HG02840 (cell line): Measurements from ENCODE around the gene LRRC61.

Experiments
- ATAC-seq: cut with Tn5 transposase; IDR thresholded peaks from one replicate; pipeline ENCODE4 v1.9.1; 2021; ENCODE audit warnings: mild to moderate bottlenecking, moderate library complexity, moderate number of reproducible peaks; ENCODE audit not compliant: unreplicated experiment, low FRiP score

Gene LRRC61

DNA sequence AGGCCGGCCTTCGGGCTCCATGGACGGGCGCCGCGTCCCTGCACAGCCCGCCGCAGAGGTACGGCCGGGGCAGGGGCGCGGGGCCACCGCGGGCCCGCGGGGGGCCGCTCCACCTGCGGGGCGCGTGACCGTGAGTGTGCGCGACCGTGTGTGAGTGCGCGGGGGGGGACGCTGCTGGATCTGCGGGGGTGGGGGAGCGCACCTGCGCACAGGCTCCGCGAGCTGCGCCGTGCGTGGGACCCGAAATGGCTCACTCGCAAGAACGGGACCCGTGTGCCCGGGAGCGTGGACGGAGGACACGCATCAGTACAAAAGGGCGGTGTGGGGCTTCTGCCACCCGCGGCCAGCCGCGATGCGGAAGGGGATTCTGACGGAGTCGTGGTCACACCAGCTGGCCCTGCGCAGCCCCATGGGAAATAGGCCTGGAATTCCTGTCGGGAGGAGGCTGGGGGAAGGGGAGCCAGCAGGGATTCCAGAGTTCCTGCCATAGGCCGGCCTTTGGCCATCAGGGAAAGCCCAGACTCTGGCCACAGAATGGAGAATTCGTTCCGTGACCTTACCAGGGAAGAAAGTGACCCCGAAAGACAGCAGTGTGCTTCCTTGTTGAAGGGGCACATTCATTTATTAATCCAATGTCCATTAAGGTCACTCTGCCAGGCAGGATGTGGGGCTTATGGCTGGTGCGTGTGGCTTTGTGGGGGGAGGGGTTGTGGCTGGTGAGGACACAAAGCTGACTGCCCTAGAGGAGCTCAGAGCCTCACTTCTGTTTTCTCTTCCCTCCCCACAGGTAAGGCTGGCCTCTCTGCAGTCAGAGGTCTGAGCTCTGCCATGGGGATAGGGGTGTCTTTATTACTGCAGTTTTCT lies 46.0 kb downstream of the LRRC61 start:
- peak; percentile 24 for ATAC-seq

DNA sequence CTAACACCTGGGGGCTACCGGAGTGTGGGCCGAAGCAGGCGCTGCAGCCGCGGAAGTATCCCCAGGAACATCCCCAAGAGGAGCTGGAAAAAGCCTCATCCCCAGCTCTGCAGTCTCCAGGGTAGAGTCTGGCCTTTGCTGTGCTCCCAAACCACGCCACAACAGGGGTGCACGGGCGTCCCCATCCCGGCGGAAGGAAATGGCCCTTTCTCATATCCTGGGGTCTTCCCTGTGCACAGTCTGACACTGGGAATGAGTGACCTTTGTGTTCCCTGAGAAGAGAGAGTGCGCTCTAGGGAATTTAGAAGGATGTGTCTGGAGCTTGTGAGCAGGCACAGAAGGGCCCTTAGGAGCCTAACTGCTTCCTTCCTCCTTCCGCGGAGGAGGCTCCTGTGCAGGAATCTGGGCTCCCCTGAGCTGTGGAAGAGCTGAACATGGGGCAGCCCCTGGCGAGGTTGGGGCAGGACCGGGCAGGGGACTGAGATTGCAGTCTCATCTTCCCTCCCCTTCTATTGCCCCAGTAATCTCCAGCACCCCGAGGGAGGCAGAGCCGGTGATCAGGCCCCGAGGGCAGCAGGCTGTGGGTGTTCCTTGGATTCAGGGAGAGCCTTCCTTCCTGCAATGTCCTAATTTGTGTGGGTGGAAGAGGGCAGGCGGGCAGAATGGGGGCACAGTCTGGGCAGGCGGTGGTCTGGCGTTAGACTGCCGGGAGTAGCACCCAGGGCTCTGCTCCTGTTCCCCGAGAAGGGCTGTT lies 46.8 kb downstream of the LRRC61 start:
- no peak for ATAC-seq

DNA sequence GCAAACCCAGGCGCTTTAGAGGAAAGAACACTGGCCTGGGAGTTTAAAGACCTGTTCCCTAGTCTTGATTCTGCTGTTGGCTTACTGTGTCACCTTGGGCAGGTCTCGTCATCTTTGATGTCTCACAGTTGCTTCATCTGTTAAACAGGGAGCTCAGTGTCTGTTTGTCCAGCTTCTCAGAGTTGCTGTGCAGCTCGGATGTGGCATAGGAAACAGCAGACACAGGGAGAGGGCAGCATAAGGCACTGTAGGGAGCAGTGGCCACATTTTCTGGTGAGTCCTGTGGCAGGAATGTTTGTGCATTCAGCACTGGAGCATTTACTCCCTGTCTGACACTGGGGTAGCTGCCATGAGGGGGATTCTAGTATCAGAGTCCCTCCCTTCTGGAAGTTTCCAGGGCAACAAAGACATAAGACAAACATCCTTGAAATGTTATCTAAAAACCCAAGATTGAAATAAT lies 47.5 kb downstream of the LRRC61 start:
- ATAC-seq = no peak

DNA sequence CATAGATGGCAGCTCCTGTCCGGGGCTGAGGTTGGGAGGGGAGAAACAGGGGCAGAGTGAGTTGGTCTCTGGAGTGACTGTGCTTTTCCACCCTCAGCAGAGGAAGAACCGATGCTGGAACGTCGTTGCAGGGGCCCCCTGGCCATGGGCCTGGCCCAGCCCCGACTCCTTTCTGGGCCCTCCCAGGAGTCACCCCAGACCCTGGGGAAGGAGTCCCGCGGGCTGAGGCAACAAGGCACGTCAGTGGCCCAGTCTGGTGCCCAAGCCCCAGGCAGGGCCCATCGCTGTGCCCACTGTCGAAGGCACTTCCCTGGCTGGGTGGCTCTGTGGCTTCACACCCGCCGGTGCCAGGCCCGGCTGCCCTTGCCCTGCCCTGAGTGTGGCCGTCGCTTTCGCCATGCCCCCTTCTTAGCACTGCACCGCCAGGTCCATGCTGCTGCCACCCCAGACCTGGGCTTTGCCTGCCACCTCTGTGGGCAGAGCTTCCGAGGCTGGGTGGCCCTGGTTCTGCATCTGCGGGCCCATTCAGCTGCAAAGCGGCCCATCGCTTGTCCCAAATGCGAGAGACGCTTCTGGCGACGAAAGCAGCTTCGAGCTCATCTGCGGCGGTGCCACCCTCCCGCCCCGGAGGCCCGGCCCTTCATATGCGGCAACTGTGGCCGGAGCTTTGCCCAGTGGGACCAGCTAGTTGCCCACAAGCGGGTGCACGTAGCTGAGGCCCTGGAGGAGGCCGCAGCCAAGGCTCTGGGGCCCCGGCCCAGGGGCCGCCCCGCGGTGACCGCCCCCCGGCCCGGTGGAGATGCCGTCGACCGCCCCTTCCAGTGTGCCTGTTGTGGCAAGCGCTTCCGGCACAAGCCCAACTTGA lies 48.2 kb downstream of the LRRC61 start:
- no peak for ATAC-seq

DNA sequence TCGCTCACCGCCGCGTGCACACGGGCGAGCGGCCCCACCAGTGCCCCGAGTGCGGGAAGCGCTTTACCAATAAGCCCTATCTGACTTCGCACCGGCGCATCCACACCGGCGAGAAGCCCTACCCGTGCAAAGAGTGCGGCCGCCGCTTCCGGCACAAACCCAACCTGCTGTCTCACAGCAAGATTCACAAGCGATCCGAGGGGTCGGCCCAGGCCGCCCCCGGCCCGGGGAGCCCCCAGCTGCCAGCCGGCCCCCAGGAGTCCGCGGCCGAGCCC lies 48.8 kb downstream of the LRRC61 start:
- no peak for ATAC-seq

DNA sequence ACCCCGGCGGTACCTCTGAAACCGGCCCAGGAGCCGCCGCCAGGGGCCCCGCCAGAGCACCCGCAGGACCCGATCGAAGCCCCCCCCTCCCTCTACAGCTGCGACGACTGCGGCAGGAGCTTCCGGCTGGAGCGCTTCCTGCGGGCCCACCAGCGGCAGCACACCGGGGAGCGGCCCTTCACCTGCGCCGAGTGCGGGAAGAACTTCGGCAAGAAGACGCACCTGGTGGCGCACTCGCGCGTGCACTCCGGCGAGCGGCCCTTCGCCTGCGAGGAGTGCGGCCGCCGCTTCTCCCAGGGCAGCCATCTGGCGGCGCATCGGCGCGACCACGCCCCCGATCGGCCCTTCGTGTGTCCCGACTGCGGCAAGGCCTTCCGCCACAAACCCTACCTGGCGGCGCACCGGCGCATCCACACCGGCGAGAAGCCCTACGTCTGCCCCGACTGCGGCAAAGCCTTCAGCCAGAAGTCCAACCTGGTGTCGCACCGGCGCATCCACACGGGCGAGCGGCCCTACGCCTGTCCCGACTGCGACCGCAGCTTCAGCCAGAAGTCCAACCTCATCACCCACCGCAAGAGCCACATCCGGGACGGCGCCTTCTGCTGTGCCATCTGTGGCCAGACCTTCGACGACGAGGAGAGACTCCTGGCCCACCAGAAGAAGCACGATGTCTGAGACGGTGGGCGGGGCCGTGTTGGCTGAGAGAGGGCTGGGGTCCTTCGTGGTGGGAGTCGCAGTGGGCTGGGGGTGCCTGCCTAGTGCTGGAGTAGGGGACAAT lies 49.3 kb downstream of the LRRC61 start:
- no peak for ATAC-seq

DNA sequence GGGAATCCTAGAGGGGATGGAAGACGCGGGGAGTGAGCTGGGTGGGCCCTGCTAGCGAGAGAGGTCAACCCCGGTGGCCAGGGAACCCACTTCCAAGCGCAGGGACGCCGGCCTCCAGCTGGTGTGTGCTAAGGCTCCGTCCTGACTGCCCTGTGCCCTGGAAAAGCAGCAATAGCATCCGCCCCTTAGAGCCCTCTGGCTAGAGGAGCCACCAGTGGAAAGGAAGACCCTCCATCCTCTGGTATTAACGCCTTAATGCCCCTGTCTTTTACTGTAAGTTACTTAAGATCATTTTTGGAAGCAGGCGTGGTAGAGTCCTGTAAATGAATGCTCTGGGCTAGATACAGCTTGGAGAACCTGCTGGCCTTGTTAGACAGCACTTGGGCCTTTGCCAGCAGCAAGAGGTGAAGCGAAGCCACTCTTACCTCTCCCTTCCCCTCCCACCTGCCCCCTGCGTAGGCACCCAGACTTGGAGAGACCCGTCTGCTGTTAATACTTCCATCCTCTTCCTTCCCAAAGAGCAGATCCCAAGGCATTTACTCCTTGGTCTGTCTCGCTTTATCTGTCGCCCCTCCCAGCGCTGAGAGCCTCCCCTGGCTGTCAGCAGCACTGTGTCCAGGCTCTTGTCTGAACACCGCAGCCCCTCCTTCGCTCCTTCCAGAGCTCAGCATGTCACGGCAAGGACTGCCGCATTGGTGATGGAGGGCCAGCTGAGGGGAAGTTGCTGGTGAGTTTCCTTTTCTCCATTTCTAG lies 50.1 kb downstream of the LRRC61 start:
- ATAC-seq = no peak

DNA sequence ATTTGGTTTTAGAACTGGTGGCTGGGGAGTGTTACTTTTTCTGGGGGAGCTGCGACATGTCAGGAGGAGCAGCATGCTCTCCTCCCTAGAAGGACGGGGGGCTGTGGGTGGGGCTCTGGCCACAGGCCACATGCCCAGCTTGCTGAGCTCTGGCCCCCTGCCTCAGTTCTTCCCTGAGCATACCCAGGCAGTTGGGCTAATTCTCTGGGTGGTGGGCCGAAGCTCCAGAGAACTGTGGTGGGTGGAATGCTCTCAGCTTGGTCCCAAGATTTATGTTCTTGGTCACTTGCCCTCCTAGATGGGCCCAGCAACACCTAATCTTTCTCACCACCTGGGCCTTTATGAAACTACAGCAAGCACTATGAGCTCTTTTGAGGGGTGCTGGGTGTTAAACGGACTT lies 50.9 kb downstream of the LRRC61 start:
- ATAC-seq = no peak

DNA sequence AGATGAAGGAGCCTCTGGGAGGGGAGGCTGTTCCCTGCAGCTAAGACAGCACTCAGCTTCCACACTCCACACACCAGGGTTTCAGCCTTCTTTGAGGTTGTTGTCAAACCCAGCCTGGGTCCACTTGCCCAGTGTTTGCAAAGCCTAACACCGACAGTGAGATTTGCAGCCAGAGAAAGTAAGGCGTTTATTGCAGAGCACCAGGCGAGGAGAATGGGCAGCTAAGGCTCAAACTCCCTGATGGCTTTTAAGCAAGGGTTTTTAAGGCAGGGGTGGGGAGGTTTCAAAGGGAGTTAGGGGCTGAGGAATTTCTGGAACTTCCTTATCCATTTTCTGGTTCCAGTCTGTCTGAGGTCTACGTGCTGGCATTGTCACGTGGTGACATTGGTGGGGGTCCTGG lies 51.3 kb downstream of the LRRC61 start:
- ATAC-seq = no peak

DNA sequence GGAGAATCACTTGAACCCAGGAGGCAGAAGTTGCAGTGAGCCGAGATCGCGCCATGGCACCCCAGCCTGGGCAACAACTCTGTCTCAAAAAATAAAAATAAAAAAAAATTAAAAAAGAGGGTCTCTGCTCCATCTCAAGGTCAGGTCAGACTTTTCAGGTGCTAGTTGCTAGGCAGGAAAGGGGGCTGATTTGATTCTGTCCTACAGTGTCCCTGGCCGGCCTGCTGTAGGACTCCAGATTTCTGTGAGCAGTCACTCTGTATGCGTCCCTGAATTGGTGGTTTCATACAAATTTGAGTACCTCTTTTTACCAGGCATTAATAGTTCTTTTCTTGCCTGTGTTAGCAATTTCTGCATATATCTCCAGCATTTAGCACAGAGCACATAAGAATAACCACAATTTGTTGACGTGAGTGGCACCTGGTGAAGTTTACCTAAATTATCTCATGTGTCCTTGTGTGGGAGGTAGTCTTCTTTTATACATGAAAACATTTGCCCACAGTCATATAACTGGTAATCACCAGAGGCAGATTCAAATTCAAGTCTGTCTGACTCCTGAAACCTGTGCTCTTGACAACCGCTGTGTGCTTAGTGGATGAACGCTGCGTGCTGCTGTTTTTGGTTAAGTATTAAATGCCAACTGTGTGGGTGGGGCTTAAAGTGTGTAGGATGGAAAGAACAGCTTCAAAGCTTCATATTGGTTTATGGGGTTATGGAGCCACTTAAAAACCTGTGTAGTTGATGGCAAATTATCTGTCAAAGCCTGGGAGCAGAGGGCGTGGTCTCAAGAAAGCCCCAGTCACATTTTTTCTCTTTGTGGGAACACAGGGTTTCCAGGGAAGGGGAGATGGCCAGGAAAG lies 52.7 kb downstream of the LRRC61 start:
- ATAC-seq = no peak

DNA sequence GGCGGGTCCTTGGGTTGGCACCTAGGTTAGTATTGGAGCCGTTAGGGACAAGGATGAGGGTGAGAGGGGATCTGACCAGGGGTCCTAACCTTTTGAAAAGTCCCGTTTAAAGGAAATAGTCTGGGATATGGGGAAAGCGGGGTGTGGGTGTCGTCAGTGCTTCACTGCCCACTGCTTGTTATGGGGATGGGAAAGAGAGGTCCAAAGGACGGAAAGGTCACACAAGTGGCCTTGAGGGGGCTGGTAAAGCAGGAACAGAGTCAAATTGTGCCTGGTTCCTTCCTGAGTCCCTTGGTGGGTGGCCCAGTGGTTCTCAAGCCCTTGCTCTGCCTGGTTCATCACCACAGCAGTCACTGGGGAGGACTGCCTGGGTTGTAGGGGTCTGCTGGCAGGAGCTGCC lies 53.4 kb downstream of the LRRC61 start:
- ATAC-seq = no peak

DNA sequence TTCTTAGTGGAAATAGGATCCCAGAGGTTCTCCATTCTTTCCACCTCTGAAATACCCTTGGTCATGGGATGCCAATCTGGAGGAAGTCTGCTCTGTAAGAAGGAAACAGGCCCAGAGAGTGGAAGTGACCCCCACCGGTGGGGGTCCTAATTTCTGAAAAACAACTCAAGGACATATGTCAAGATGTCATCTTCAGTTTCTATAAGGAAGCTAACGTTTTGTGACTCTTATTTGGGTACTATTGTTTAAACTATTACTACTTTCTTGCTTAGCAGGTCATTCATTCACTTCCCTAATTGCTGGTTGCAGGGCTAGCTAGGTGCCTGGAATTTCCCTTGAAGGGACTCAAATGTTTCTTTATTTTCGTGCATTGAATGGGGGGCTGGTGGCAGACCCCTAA lies 54.0 kb downstream of the LRRC61 start:
- ATAC-seq = no peak

DNA sequence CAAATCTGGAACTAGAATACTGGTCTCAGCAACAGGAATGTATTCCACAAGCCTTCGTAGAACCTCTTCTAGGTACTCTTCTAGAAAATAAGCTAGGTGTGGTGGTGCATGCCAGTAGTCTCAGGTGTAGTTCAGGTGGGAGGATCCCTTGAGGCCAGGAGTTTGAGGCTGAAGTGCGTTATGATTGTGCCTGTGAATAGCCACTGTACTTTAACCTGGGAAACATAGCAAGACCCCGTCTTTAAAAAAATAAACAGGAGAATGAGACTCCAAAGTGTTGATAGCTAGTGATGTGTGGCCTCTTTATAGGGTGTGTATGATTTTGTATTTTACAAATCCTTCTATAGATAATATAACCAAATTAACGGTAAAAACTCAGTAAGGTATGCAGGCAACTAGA lies 54.5 kb downstream of the LRRC61 start:
- ATAC-seq = no peak

DNA sequence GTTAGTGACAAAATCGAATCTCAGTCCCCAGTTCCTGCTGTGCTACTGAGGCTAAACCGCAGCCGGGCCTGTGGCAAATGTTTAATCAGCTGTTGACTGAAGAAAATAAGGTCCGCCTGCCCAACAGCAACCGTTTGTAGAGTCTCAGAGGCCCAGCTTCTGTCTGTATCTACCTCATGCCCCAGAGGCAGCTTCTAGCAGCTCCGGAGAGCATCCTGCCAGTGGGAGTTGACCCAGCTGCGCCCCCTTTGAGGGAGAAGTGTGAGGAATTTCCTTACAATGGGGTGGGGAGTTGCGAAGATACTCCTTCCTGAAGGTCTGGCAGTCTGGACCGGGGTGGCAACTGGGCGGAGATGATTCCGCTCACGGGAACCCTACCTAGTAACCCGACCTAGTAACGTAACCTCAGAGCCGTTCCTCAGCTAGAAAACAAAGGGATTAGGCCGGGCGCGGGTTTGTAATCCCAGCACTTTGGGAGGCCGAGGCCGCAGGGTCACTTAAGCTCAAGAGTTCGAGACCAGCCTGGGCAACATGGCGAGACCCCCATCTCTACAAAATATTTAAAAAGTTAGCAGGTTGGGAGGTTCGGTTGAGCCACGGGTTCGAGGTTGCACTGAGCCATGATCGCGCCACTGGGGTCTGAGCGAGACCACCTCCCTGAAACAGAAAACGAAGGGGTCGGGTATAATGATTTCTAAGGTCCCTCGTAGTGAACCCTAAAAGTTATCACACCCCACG lies 55.1 kb downstream of the LRRC61 start:
- ATAC-seq = no peak

DNA sequence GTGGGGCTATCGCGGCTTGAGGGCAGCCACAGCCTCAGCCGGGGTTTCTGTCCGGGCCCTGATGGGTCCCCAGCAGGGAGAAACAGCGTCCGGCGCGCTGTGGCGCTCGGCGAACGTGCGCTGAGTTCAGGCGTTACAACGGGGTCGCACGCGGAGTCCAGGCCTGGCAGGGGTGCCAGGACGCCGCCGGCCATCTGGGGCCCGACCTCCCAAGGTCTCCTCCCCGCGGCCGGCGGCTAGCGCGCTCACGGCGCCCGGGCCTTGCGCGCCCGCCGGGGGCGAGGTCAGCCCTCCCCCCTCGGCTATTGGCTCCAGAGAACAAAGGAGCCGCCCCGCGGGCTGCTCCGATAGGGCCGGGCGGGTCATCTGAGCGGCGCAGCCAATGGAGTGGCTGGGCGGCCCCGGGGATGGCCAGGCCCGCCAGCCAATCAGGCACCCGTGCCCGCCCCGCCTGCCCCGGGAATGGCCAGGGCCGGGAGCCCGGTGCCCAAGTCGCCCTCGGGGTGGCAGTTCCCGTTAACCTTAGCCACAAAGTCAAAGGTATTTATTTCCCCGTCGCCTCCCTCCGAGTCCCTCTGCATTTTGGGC lies 55.8 kb downstream of the LRRC61 start, which contains the start of gene ZNF775:
Gene ZNF775, plus strand, starts transcription at position 478 of the 588 bp plus-strand sequence. CDS start 9,141 bp downstream, outside the sequence.
- peak; percentile 67 for ATAC-seq

DNA sequence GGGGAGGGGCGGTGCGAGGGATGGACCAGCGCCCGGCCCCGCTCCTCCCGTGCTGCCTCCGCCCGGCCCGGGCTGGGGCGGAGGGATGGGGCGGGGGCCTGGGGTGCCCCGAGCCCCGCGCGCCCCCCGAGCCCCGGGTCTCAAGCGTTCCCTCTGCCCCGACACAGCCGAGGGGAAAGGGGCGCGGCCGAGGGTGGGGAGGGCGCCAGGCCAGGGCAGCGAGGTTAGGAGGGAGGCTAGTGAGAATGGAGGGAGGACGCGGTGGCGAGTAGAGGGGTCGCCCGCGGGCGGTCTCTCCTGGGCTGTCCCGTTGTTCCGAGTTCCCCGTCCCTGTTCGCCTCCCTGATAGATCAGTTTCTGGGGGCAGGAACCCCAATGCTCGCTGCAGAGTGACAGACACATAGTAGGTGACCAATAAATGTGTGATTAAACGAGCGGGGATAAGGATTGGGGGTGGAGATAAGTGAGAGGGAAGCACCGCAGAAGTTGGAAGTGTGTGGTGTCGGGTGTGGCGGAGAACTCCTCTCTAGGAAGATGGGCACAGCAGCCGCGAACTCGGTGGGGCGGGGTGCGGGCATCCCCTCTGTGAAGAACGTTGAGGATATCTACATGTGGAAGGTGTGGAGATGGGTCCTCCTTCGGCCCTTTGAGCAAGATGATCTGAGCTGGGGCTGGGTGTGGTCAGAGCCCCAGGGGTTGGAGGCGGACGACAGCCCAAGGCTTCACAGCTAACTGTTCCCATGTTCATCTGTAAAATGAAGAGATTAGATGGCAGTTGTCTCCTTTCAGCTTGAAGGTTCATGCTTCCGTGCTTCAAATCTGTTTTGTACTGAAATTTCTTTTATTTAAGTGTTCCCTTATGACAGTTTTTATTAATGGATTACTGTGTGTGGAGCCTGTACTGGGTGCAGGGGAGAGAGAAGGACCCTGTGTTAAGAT lies 56.6 kb downstream of the LRRC61 start:
- ATAC-seq = no peak
